BJ (cell line): ENCODE data around the gene C2CD4A. TPM values are rescaled to one million over a fixed set of nuclear protein-coding genes. Genes with fewer than 3 reads are reported as not detected.

ENCODE experiments used
- CTCF ChIA-PET: fragments of 350-600 bp; formaldehyde crosslinking; extraction: SDS; loops from one replicate; lab custom pipeline; 2021; ENCODE audit warnings: antibody characterized with exemption, inconsistent platforms; lab: Yijun Ruan, JAX
- POLR2A ChIA-PET: fragments of 300-600 bp; sonication (Branson Sonifier 250); formaldehyde crosslinking; extraction: SDS; loops from one replicate; lab custom pipeline; 2021; ENCODE audit warnings: antibody characterized with exemption; lab: Charles Lee
- DNase-seq: peaks from one replicate; pipeline ENCODE4 v3.0.0-alpha.2; 2011; ENCODE audit warnings: low read depth
- H3K27me3 ChIP-seq: 2 replicates; pipeline ENCODE4 v1.6.0; 2011; ENCODE audit warnings: low read length; ENCODE audit not compliant: control insufficient read depth, insufficient read depth
- H3K36me3 ChIP-seq: 2 replicates; pipeline ENCODE4 v1.5.1; 2011; ENCODE audit warnings: low read length; ENCODE audit not compliant: control insufficient read depth, insufficient read depth
- H3K4me3 ChIP-seq: 2 replicates; pipeline ENCODE4 v1.5.1; 2011; ENCODE audit warnings: low read depth, mild to moderate bottlenecking, control low read depth, low read length
- CTCF ChIP-seq: IDR thresholded peaks from 2 replicates; pipeline ENCODE4 v1.5.1; 2011; ENCODE audit warnings: low read depth, mild to moderate bottlenecking, control low read depth, inconsistent platforms, low read length, moderate library complexity; ENCODE audit not compliant: insufficient read depth
- polyA plus RNA-seq: library from polyadenylated mRNA; depleted of rRNA; stranded (reverse); fragments of >200 nt; gene quantifications from 2 replicates; pipeline ENCODE4 v1.2.3, GENCODE V29; 2011

C2CD4A gene
- polyA plus RNA-seq, 1 experiment: not detected

GRCh38 chr15:62103431-62103830 is 36.7 kb downstream of the C2CD4A start:
- POLR2A ChIA-PET: no interaction called here
- CTCF ChIA-PET: interaction anchor here (0.7 to 1.4 kb wide), 4 partner anchors 15 to 203 kb away, joined by 3 to 4 read pairs (median 4); partner anchors contain the start of gene VPS13C
- Histone ChIP-seq H3K36me3 (no peaks in the 10 kb centered on the region), H3K27me3 (no peaks in the 10 kb centered on the region), H3K4me3 (no peak overlapping the region)
- no peak for TF ChIP-seq CTCF
- DNase-seq: no peak

GRCh38 chr15:62104401-62104800 is 37.6 kb downstream of the C2CD4A start:
- DNase-seq: no peak
- Histone ChIP-seq H3K27me3 (no peaks in the 10 kb centered on the region), H3K36me3 (no peaks in the 10 kb centered on the region), H3K4me3 (no peak overlapping the region)
- POLR2A ChIA-PET: no interaction called here
- no peak for TF ChIP-seq CTCF
- CTCF ChIA-PET: interaction anchor here (0.6 to 1.4 kb wide), 3 partner anchors 14 to 103 kb away, joined by 3 to 6 read pairs (median 4); partner anchors contain the start of gene VPS13C

- Histone ChIP-seq H3K36me3 (no peaks in the 10 kb centered on the region), H3K4me3 (no peak overlapping the region), H3K27me3 (no peaks in the 10 kb centered on the region)
- CTCF ChIA-PET: interaction anchor here (1.2 kb wide), 1 partner anchor 102 kb away, joined by 3 read pairs; no protein-coding TSS in a partner anchor
- no peak for DNase-seq
- TF ChIP-seq CTCF: no peak
- POLR2A ChIA-PET: no interaction called here
Measured at GRCh38 chr15:62104846-62105245, 38.1 kb downstream of the C2CD4A start.

GRCh38 chr15:62105266-62105665 is 38.5 kb downstream of the C2CD4A start:
- POLR2A ChIA-PET: no interaction called here
- CTCF ChIA-PET: no interaction called here
- Histone ChIP-seq H3K4me3 (no peak overlapping the region), H3K36me3 (no peaks in the 10 kb centered on the region), H3K27me3 (no peaks in the 10 kb centered on the region)
- TF ChIP-seq CTCF: no peak
- no peak for DNase-seq

DNA sequence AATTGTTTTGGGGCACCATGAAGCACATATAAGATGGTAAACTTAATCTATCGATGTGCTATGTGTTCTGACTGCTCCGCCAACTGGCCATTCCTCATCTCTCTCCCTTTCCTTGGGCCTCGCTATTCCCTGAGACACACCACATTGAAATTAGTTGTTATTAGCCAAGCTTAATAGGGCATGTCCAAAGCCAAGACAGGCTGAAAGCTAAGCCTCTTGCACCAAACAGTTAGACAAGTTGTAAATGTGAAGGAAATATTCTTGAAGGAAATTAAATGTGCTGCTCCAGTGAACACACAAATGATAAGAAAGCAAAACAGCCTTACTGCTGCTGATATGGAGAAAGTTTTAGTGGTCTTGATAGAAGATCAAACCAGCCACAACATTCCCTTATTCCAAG is 39.3 kb downstream of the C2CD4A start:
- no peaks in the 10 kb centered on the region for H3K27me3 ChIP-seq
- no peak overlapping the region for H3K4me3 ChIP-seq
- ChIA-PET CTCF (no interaction called here), POLR2A (no interaction called here)
- no peaks in the 10 kb centered on the region for H3K36me3 ChIP-seq
- no peak for TF ChIP-seq CTCF
- no peak for DNase-seq
